Measurements from ENCODE around the gene PRKN.
"Not testable (repeated sequence)": the region's sequence is repeated elsewhere in the genome, so short reads cannot be mapped to it uniquely, and the experiment has no call there.

The PRKN gene

GRCh38 chr6:162403031-162403430 lies 324.5 kb downstream of the PRKN start:
- Histone ChIP-seq H3K4me1 (ENCODE audit: insufficient read depth, low read length) (no peaks in the 10 kb centered on the region), H3K36me3 (ENCODE audit: insufficient read depth, low read length) (no peaks in the 10 kb centered on the region), H3K27me3 (ENCODE audit: control insufficient read depth in 1 of 2, insufficient read depth in 2 of 2, low read length in 2 of 2) (no peaks in the 10 kb centered on the region), H3K4me3 (ENCODE audit: low read depth in 1 of 2, low read length in 2 of 2) (no peak overlapping the region), H3K27ac (ENCODE audit: low read depth, low read length) (no peak overlapping the region), H3K9me3 (ENCODE audit: low read length) (peaks cover 6% of the 10 kb centered on the region), H3K9ac (ENCODE audit: low read length) (no peak overlapping the region)

DNA sequence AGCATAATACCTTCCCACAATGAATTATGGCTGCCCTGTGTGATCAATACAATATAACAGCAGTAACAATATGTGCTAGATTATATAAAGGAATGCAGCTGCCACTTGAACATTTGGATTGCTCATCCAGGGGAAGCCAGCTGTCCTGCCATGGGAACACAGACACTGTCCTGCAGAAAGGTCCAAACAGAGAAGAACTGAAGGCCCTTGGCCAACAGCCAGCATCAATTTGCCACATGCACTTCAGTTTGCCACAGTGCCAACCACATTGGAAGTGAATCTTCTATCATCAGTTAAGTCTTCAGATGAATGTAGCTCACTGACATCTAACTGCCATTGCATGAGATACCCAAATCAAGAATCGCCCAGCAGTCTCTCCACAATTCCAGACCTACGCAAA lies 332.4 kb downstream of the PRKN start:
- H3K4me1 ChIP-seq (ENCODE audit: insufficient read depth, low read length), result no peaks in the 10 kb centered on the region
- H3K27me3 ChIP-seq (ENCODE audit: control insufficient read depth in 1 of 2, insufficient read depth in 2 of 2, low read length in 2 of 2), result no peaks in the 10 kb centered on the region
- no peak overlapping the region for H3K9ac ChIP-seq (ENCODE audit: low read length)
- peaks cover 6% of the 10 kb centered on the region for H3K9me3 ChIP-seq (ENCODE audit: low read length)
- H3K36me3 ChIP-seq (ENCODE audit: insufficient read depth, low read length), result no peaks in the 10 kb centered on the region
- no peak overlapping the region for H3K27ac ChIP-seq (ENCODE audit: low read depth, low read length)
- H3K4me3 ChIP-seq (ENCODE audit: low read depth in 1 of 2, low read length in 2 of 2), result no peak overlapping the region

GRCh38 chr6:162390961-162391811 lies 336.4 kb downstream of the PRKN start:
- not testable (repeated sequence) for H3K4me3 ChIP-seq (ENCODE audit: low read depth in 1 of 2, low read length in 2 of 2); H3K9ac ChIP-seq (ENCODE audit: low read length); H3K4me1 ChIP-seq (ENCODE audit: insufficient read depth, low read length); H3K27me3 ChIP-seq (ENCODE audit: control insufficient read depth in 1 of 2, insufficient read depth in 2 of 2, low read length in 2 of 2); H3K36me3 ChIP-seq (ENCODE audit: insufficient read depth, low read length); H3K9me3 ChIP-seq (ENCODE audit: low read length); H3K27ac ChIP-seq (ENCODE audit: low read depth, low read length)

DNA sequence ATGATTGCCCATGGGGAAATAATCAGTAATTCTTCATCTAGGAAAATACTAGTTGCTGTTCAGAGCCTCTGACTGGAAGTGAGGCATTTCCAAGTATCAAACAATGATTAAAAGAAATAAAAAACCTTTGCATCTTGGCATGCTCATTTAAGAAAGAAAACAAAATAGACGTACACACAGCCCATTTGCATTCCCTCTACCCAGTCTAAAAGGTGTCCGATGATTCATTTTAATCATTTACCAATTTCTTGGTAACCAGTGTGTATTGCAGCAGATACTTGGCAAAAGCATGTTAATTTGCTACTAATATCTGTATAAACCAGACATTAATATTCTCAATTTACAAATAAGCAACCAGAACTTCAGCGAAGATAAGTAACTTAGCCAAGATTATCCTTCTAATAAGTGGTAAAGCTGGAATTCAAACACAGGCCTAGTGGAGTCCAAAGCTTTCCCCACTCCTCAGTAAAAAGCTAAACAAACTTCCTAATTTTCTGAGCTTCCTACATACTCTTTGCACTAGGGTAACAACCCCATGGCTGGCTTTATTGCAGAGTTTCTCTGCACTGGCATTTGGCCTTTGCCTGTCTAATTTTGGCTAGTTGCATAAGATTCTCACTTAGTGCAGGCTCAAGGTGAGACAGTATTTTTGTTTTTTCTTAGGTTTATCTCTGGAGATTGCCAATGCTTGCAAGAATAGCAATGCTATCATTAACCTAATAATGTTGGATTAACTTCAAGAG lies 338.1 kb downstream of the PRKN start:
- H3K9me3 ChIP-seq (ENCODE audit: low read length), result no peaks in the 10 kb centered on the region
- no peaks in the 10 kb centered on the region for H3K27me3 ChIP-seq (ENCODE audit: control insufficient read depth in 1 of 2, insufficient read depth in 2 of 2, low read length in 2 of 2)
- H3K9ac ChIP-seq (ENCODE audit: low read length), result no peak overlapping the region
- H3K4me1 ChIP-seq (ENCODE audit: insufficient read depth, low read length), result no peaks in the 10 kb centered on the region
- no peak overlapping the region for H3K27ac ChIP-seq (ENCODE audit: low read depth, low read length)
- H3K36me3 ChIP-seq (ENCODE audit: insufficient read depth, low read length), result no peaks in the 10 kb centered on the region
- H3K4me3 ChIP-seq (ENCODE audit: low read depth in 1 of 2, low read length in 2 of 2), result no peak overlapping the region

DNA sequence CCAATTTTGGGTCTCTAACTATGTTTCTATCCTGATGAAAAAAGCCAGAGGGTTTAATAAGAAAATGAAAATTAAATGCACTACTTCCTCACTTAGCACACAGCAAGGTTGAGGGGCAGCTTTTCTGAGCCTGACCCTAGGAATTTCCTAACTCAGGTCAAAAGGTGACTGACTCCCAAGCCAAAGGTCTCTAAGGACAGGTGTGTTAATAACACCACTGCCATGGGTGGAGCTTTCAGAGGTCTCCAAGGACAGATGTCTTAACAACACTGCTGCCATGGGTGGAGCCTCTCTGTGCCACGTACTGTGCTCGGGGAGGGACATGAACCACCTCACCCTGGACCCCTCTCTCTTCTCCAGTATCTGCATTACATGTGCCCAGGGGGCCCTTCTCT lies 339.2 kb downstream of the PRKN start:
- no peak overlapping the region for H3K9ac ChIP-seq (ENCODE audit: low read length)
- H3K27ac ChIP-seq (ENCODE audit: low read depth, low read length), result no peak overlapping the region
- no peaks in the 10 kb centered on the region for H3K4me1 ChIP-seq (ENCODE audit: insufficient read depth, low read length)

GRCh38 chr6:162387718-162388382 lies 339.7 kb downstream of the PRKN start:
- Histone ChIP-seq H3K4me3 (ENCODE audit: low read depth in 1 of 2, low read length in 2 of 2) (no peak overlapping the region), H3K9me3 (ENCODE audit: low read length) (no peaks in the 10 kb centered on the region), H3K27me3 (ENCODE audit: control insufficient read depth in 1 of 2, insufficient read depth in 2 of 2, low read length in 2 of 2) (no peaks in the 10 kb centered on the region), H3K4me1 (ENCODE audit: insufficient read depth, low read length) (no peaks in the 10 kb centered on the region), H3K27ac (ENCODE audit: low read depth, low read length) (no peak overlapping the region), H3K36me3 (ENCODE audit: insufficient read depth, low read length) (no peaks in the 10 kb centered on the region), H3K9ac (ENCODE audit: low read length) (no peak overlapping the region)

More for the DNA sequence above, 339.2 kb downstream of the PRKN start:
- H3K36me3 ChIP-seq (ENCODE audit: insufficient read depth, low read length), result no peaks in the 10 kb centered on the region
- no peak overlapping the region for H3K4me3 ChIP-seq (ENCODE audit: low read depth in 1 of 2, low read length in 2 of 2)
- H3K27me3 ChIP-seq (ENCODE audit: control insufficient read depth in 1 of 2, insufficient read depth in 2 of 2, low read length in 2 of 2), result no peaks in the 10 kb centered on the region
- no peaks in the 10 kb centered on the region for H3K9me3 ChIP-seq (ENCODE audit: low read length)

DNA sequence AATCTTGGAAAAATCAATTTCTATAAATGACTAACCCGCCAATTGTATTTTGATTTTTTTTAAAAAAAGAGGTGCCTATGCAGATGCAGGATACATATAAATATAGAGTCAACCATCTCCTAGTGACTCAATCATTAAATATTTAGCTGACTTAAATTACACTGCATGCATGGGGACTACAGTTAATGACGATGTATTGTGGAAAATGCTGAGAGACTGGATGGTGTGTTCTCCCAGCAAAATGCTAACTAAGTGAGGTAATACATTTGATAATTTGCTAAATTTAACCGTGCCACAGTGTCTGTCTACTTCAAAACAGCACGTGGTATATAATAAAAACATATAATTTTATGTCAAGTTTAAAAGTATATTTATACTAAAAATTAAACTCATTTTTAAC lies 341.6 kb downstream of the PRKN start:
- no peaks in the 10 kb centered on the region for H3K36me3 ChIP-seq (ENCODE audit: insufficient read depth, low read length)

DNA sequence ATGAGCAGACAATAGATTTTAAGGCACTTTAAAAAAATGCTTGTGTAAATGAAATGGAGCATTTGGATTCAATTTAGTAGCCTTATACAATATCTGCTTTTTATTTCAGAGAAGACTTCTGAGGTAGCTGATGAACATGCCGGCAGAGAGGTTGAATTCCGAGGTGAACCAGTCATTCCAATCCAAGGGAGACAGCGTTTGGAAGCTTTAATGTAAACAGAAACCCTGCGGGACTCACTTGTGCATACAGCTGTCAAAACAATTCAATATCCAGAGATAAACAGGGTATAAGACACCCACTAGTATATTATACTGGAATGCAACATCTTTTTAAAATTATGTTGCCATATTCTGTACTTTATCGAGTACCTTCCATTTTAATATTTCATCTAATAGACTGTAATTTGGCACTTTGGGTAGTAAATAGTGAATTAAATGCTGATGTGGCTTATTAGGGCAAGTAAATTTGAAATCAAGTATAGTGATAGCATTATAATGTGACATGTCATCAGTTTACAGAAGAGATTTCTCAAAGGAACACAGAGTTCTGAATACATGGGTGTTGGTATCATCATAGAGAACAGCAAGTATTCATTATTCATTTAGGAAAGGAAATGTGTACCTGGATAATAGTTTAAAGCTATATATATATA lies 347.7 kb downstream of the PRKN start:
- Histone ChIP-seq H3K4me3 (ENCODE audit: low read depth in 1 of 2, low read length in 2 of 2) (no peak overlapping the region), H3K36me3 (ENCODE audit: insufficient read depth, low read length) (no peaks in the 10 kb centered on the region), H3K27ac (ENCODE audit: low read depth, low read length) (no peak overlapping the region), H3K9me3 (ENCODE audit: low read length) (no peaks in the 10 kb centered on the region), H3K9ac (ENCODE audit: low read length) (no peak overlapping the region), H3K4me1 (ENCODE audit: insufficient read depth, low read length) (peaks cover 6% of the 10 kb centered on the region), H3K27me3 (ENCODE audit: control insufficient read depth in 1 of 2, insufficient read depth in 2 of 2, low read length in 2 of 2) (no peaks in the 10 kb centered on the region)

More for the DNA sequence above, 341.6 kb downstream of the PRKN start:
- Histone ChIP-seq H3K4me3 (ENCODE audit: low read depth in 1 of 2, low read length in 2 of 2) (no peak overlapping the region), H3K27ac (ENCODE audit: low read depth, low read length) (no peak overlapping the region), H3K27me3 (ENCODE audit: control insufficient read depth in 1 of 2, insufficient read depth in 2 of 2, low read length in 2 of 2) (no peaks in the 10 kb centered on the region), H3K9ac (ENCODE audit: low read length) (no peak overlapping the region), H3K9me3 (ENCODE audit: low read length) (no peaks in the 10 kb centered on the region), H3K4me1 (ENCODE audit: insufficient read depth, low read length) (no peaks in the 10 kb centered on the region)

DNA sequence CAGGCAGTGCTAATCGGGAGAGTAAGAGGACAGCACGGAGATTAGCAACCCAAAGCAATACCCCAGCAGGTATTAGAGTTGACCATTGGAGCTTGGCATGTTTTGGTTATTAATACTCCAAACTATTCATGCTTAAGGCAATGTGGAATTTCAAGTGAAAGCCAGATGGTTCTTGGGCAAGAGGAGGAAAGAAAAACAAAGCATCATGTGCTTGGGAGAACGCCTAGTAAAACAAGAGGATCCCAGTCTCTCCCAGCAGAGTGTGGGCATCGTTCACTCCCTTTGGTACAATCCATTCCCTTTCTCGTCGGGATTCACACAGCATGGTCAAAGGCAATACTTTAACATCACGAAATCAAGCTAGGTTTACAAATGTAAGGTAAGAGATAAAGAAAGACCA lies 349.8 kb downstream of the PRKN start:
- Histone ChIP-seq H3K27me3 (ENCODE audit: control insufficient read depth in 1 of 2, insufficient read depth in 2 of 2, low read length in 2 of 2) (no peaks in the 10 kb centered on the region), H3K9me3 (ENCODE audit: low read length) (no peaks in the 10 kb centered on the region), H3K36me3 (ENCODE audit: insufficient read depth, low read length) (no peaks in the 10 kb centered on the region), H3K4me3 (ENCODE audit: low read depth in 1 of 2, low read length in 2 of 2) (no peak overlapping the region), H3K9ac (ENCODE audit: low read length) (no peak overlapping the region), H3K27ac (ENCODE audit: low read depth, low read length) (no peak overlapping the region), H3K4me1 (ENCODE audit: insufficient read depth, low read length) (peaks cover 6% of the 10 kb centered on the region)

- Histone ChIP-seq H3K27ac (ENCODE audit: low read depth, low read length) (no peak overlapping the region), H3K36me3 (ENCODE audit: insufficient read depth, low read length) (no peaks in the 10 kb centered on the region), H3K4me1 (ENCODE audit: insufficient read depth, low read length) (no peaks in the 10 kb centered on the region), H3K9me3 (ENCODE audit: low read length) (no peaks in the 10 kb centered on the region), H3K9ac (ENCODE audit: low read length) (no peak overlapping the region), H3K4me3 (ENCODE audit: low read depth in 1 of 2, low read length in 2 of 2) (no peak overlapping the region), H3K27me3 (ENCODE audit: control insufficient read depth in 1 of 2, insufficient read depth in 2 of 2, low read length in 2 of 2) (no peaks in the 10 kb centered on the region)
Measured at GRCh38 chr6:162373868-162374267, 353.7 kb downstream of the PRKN start.

DNA sequence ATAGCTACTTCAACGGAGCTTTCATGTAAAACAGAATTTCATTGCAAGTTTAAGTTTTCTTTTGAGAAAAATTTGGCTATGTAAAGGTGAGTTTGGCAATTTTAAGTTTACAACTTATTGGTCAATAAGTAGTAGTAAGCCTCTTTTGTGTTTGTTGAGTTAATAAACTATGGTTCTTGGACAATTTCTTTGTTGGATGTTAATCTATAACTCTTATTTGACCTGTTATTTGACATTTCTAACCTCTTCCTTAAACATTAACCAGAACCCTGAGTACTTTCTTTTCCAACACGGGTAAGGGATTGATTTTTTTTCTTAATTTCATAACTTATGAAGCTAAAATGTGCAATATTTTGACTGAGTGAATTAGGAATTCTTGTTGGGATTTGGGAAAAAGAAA lies 354.4 kb downstream of the PRKN start:
- Histone ChIP-seq H3K27me3 (ENCODE audit: control insufficient read depth in 1 of 2, insufficient read depth in 2 of 2, low read length in 2 of 2) (no peaks in the 10 kb centered on the region), H3K27ac (ENCODE audit: low read depth, low read length) (no peak overlapping the region), H3K4me1 (ENCODE audit: insufficient read depth, low read length) (no peaks in the 10 kb centered on the region), H3K4me3 (ENCODE audit: low read depth in 1 of 2, low read length in 2 of 2) (no peak overlapping the region), H3K36me3 (ENCODE audit: insufficient read depth, low read length) (no peaks in the 10 kb centered on the region), H3K9ac (ENCODE audit: low read length) (no peak overlapping the region), H3K9me3 (ENCODE audit: low read length) (no peaks in the 10 kb centered on the region)
